Stimulated activated CD8-positive, alpha-beta memory T cell treated with anti-CD3 and anti-CD28 coated beads, Interleukin-2, amount 100 ng/mL, for 48 hours (primary cell): ENCODE measurements around the gene POLL.
"Not testable (repeated sequence)": the region's sequence is repeated elsewhere in the genome, so short reads cannot be mapped to it uniquely, and the experiment has no call there.

ENCODE experiments used
- DNase-seq, 2 donors: peaks; one replicate each; pipeline ENCODE4 v3.0.0-alpha.2; 2020; ENCODE audit warnings: low read depth in 2 of 2

The POLL gene

DNA sequence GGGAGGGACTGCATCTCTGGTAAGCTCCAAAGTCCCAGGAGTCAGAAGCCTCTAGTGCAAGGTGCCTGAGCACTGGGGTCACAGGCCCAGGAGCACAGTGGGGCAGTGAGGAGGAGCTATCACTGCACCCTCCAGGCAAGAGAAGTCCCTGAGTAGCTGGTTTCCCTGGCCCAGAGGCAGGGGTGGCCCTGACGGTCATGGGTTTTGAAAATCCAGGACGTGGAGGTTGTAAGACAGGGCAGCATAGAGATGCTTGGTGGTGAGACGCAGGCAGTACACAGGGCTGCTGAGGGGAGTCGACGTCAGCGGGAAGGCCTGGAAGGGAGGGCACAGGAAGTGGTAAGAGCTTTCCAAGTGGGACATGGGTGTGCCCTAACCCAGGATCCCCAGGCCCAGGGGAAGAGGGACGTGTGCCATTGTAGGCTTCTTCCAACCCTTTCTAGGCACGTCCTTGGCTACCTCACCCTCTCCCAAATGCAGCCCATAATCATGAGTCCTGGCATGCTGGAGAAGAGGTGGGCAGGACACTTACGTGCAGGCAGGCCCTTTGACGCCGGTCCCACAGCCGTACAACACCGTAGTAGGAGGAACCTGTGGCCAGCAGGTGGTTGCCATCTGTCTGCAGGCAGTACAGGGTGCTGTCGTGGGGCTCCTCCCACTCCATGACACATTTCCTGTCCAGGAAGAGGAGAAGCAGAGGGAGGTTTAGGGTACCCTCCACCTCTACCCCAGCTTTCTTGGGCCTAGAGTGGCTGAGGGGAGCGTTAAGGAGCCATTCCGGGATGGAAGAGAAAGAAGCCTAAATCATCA lies 23.2 kb upstream of the POLL start:
- no peak for DNase-seq

DNA sequence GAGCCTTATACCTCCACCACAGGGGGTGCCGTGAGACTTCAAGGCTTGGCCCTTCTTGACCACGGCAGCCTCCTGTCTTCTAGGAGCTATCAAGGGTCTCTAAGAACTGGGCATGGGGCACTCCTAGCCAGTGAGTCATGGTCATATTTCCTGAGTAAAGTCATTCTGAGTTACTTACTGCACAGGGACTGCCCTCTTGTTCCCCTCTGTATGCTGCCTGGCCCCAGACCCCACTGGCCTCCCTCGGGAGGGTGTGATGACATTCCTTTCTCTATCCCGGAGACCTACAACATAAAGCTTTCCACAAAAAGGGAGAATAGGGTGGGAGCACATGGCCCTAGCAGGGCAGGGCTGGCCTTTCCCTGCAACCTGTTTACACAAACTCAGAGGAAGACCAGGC lies 21.4 kb upstream of the POLL start:
- no peak for DNase-seq

DNA sequence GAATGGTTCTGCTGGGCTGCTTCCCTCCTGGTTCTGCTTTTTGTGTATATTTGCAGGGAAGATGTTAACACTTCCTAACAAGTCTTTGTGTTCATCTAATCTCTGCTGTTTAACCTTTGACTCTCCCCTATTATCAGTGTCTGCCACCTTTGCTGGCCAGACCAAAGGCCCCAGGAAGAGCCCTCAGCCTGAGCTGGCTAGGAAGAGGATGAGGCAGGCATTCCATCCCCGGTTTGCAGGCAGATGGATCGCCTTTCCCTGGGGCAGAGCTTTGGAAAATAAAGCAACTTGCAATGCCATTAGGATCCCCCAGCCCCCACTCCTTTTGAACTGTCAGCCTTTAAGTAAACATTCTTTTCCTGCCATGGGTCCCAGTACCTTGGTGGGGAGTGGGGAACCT lies 19.1 kb upstream of the POLL start:
- DNase-seq: no peak

DNA sequence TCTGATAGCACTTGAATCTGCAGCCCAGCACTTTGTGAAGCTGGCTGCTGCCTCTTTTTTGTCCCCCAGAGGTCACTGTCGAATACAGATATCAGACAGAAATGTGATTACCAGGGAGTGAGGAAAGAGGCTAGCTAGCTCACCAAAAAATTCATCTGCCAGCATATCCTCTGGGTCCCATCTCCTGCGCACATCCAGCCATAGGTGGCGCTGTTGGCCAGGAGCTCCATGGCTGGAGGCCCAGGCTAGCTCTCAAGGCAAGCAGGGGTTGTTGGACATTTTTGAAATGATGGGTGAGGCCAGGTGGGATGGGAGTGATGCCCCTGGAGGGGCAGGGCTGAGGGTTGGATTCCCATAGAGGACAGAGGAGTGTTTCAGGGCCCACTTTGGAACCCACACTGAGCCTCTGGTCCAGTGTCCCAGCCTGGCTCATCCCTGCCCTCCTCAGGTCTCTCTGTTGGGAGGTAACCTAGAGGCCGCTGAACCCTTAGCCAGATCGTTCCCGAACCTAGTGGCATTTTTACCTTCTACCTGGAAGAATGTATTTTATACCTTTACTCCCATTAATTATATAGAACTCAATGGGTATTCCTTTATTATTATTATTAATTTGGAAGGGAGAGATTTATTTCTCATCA lies 14.8 kb upstream of the POLL start:
- DNase-seq: peak; percentile 27 to 66

DNA sequence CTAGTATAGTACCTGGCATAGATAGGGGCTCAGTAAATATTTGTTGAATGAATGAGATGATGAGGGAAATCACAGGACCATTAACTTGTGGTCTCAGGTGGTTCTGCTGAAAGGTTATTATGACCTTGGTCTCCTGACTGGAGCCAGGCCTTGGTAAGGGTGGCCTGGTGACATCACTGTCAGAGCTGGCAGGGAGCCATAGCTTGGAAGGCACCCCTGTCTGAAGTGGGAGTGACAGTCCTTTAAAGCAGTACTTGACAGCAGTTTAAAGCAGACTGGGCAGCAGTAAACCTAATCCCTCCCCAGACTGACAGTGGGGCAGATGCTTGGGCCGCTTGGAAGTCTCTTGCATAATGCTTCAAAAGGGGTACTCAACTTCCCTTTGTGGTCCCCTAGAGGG lies 13.5 kb upstream of the POLL start:
- no peak for DNase-seq

DNA sequence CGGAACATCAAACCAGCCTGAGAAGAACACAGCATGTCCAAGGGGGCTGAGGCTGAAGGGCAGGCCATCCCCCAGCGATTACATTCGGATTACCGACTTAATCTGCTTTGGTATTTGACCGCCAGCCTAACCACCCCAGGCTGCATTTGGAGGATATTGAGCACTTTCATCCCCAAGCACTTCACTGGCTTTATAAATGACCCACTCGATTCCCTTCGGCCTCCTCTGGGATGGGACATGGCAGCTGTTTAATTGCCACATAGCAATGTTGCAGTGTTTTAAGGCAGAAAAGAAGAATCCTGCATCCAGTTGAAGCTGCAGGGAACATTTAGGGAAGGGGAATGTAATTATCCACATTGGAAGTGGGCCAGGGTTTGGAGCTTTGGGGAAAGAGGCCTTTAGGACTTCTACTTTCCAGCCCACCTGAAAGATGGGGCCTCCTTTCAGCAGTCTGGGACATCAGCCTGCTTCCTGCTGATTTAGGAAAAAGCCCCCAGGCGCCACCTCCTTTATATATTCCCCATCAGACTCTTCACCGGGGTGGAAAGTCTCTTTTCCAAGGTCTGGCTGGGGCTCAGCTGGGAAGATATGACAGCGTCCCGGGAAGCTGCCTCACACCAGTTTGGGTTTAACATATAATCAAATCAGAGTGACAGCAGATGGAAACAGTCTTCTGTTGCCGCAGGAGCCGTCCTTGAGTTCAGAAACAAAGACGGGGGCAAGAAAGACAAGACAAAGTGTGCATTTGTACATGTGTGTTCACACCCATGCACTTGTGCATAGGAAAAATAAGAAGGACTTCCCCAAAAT lies 9.2 kb upstream of the POLL start:
- DNase-seq: no peak

DNA sequence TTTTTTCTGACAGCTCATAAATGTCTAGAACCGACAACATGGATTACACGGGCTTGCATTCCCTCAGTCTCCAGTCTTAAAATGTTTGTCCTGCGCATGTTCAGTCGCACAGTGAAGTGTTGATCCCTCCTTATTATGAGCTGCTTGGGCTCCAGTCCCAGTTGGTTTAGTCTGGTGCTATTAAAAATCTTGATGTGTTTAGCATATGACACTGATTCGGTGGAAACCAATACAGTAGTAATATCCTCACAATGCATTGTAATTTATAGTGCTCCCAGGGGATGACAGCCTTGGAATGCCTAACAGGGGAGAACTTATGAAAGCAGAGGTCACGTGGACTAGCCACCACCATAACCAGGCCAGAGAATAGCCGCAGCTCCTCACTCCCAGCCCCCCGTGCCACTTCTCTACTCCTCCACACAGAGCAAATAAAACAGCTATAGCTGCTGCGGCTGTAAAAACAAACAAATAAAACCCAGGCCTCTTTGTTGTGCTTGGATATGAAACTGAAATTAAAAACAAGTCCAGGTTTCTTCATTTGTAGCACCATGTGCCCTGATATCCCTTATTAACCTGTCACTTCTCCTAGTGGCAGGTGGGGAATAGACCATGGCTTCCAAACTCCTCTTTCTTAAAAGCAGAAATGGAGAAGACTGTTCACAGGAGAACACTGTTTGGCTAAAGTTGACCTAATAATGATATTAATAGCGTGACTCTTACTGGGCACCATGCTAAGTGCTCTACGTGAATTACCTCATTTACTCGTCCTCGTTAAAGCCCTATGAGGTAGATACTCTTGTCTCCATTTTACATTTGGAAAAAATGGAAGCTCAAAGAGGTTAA lies 7.8 kb upstream of the POLL start:
- no peak for DNase-seq

DNA sequence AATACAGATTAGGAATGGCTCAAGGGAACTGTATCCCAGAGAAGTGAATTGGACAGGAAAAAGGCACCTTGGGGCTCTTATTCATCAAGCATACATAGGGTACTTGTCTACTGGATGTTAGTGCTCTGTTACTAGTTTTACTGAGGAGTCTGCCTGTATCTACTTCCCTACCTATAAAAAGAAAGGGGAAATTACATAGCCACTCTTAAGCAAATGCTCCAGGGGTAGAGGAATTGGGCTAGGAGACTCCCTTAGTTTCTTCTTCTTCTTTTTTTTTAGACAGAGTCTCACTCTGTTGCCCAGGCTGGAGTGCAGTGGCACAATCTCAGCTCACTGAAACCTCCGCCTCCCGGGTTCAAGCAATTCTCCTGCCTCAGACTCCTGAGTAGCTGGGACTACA lies 5.3 kb upstream of the POLL start:
- not testable (repeated sequence) for DNase-seq

DNA sequence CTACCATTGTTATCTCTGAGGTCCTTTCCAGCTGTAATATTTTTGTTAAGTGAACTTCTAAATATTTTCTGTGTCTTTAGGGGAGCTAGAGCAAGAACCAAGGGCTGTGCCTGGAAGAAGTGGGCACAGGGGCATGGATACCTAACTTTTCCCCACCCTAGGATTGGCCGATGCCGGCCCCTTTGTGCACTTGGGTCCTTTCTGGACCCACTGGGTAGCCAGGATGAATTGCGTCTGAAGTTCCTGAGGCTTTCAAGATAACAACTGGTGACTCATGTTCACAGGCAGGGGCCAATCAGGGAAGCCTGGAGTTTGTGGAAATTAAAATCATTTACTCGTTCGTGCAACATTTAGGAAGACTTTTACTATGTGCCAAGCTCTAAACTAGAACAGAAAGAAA lies 822 bp upstream of the POLL start:
- DNase-seq: no peak

DNA sequence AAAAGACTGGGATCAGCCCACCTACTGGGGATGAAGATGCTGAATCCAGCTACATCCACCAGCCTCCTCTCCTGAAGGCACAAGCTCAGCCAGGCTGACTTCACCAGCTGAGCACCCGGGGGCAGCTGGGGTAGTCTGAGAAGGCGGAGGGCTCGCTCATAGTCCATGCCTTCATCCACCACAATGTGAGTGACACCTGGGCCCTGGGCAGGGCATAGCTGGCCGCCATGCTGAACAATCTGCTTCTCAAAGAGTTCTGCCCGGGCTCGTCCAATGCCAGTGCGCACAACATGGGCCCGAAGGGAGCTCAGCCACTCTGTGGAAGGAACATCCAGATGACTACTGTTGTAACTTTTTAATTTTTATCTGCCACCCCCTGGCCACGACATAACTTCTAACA lies 2.2 kb downstream of the POLL start:
- no peak for DNase-seq

DNA sequence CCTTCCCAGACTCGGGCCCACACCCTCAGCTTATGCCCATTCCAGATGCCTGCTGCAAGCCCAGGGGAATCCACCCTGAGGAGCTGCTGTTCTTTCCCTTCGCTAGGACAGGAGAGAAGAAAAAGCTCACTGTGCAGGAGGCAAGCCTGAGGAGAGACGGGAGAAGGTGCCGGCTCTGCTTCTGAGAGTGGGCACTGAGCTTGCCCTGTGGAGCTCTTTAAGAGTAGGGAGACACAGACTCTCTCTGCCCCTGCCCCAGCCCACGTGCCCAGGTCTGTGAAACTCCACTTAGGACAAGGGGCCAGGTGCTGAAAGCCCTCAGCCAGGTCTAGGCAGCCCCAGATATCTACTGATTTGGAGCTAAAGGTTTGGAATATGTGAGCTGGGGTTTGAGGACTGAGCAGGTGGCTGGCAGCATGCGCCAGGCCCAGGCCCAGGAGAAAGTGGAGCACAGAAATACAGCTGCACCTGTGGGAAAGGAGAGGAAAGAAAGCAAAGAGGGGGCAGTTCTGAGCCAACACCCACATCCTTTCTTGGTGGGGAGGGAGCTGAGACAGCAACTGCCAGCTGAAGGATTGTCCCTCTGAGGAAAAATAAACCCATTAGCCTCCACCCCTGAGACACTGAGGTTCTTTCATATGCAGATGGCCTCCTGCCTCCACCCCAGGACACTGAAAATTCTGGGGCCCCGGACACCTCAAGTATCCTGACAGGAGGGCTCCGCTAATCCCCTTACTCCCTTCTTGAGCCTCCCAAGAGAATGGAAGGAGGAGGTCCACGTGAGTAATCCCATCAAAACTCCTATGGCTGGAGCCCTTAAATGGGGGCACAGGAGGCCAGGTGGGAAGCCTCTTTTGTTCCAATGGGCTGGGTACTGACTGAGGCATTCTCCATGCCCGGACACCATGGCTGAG lies 7.3 kb downstream of the POLL start:
- no peak for DNase-seq

DNA sequence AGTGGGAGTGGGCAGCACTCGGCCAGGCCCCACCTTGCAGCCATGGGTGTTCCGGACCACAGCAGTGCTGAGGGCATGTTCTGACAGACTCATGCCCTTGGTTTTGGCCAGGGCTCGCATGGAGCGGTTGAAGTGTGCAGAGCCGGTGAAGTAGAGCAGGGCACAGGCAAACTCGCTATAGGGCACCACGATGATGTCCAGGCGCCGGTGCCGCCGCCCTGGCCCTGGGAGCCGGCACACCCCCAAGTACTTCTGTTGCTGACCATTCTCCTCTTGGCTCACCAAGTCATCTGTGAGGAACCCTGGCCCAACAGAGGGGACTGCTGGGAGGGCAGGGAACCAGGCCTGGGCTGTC lies 8.6 kb downstream of the POLL start:
- DNase-seq: no peak

DNA sequence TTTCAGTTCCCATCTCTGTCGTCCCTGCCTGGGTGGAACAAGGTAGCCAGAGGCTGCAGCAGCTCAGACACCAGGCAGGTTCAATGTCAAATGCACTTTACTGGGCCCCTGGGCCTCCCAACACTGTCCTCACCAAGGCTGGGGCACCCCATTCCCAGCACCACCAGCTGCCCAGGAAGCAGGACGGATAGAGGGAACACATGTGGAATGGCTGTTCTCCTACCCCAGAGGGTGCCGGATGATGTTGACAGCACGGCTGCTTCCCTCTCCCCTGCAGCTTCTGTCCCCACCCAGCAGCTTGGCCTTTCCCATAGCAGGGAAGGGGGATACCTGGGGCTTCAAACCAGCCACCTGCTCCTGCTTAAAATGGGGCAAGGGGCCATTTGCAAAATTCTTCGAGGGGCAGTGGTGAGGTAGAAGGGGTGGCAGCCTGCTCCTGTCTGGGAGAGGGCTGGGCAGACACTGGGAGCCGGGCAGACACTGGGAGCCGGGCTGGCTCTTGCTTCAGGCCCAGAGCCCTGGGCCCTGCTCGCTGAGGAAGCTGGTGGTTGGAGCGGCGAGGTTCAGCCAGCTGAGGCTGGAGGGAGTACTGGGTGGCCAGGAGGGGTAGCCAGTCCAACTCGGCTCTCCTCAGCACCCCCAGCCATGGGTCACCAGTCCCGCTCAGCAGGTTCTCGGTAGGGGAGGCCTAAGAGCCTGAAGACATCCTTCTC lies 9.1 kb downstream of the POLL start:
- no peak for DNase-seq

DNA sequence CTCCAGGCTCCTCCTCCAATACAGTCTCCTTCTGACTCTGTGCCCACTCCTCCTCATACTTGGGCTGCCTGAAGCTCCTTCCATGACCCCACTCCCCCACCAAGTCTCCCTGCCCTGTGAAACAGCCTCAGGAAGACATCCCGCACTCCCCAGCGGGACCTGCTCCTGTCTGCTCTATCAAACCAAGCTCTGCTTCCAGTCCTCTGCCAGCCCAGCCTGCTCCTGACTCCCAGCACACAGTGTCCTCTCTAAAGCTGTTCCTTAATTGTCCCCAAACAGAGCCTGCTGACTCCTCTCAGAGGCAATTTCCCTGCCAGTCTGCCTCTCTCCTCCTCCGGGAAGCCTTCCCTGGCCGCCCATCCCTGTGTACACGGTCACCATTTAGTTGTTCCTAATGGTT lies 9.9 kb downstream of the POLL start:
- DNase-seq: no peak

DNA sequence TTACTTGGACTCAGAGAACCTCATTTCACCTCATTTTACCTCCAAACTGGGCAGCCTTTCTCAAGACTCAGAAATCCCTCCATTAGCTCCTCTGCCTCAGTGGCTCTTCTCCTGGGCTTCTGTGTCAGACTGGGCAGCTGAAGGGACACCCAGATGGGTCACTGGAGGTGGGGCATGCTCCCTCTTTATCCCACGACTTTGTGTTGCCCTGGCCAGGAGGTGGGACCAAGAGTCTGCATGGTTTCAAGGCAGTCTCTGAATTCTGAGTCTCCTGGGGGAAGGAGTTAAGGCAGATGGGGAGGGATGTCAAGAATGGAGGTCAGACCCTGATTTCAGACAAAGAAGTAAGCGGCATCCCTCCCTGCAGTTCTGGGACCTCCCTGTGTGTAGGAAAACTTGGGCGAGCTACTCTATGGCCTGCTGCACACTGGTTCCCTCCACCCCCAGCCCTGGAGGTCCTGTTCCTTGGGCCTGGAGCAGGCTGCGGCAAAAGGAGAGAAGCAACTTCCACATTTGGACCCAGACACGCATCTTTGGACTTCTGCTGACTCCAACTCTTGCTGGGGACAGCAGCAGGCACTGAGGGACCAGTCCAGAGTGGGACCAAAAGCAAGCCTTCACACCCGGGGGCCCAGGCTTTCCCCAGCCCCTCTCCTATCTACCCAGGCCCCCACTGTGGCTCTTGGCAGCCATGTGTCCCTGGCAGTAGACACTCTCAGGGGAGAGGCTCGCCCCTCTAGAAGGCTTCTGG lies 10.8 kb downstream of the POLL start:
- no peak for DNase-seq

DNA sequence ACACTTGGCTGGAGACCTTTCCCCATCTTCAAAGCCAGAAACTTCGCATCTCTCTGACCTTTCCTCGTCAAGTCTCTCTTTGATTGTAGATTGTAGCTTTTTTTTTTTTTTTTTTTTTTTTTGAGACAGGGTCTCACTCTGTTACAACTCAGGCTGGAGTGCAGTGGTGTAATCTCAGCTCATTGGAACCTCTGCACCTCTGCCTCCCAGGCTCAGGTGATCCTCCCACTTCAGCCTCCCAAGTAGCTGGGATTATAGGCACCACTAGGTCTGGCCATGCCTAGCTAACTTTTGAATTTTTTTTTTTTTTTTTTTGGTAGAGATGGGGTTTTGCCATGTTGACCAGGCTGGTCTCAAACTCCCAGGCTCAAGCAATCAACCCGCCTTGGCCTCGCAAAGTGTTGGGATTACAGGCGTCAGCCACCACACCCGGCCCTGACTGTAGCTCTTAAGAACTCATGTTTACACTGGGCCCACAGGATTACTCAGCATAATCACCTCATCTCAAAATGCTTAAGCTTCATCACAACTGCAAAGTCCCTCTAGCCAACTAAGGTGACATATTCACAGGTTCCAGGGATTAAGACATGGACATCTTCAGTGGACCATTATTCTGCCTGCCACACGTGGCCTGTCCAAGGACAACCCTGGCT lies 11.7 kb downstream of the POLL start:
- DNase-seq: no peak

DNA sequence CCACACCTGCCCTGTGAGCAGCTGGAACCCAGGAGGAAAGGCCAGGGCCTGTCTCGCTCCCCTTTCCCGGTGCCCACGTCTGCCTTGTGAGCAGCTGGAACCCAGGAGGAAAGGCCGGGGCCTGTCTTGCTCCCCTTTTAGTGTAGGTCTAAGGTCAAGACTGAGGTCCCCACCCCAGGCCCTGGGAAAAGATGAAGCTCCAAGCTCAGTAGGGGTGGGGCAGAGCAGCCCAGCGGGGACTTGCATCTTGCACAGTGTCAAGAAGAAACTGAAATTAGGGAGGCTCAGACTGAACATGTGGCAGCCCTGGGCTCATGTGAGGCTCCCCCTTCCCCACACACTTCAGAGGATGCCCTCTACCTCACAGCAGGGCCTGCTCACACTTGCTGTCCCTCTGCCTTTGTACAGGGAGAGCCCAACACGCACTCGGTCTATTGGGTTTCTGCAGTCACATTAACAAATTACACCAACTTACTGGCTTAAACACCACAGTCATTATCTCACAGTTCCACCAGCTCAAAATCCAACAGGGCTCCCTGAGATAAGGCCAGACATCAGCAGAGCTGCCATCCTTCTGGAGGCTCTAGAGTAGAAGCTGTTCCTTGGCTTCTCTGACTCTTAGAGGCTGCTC lies 12.4 kb downstream of the POLL start:
- DNase-seq: no peak

DNA sequence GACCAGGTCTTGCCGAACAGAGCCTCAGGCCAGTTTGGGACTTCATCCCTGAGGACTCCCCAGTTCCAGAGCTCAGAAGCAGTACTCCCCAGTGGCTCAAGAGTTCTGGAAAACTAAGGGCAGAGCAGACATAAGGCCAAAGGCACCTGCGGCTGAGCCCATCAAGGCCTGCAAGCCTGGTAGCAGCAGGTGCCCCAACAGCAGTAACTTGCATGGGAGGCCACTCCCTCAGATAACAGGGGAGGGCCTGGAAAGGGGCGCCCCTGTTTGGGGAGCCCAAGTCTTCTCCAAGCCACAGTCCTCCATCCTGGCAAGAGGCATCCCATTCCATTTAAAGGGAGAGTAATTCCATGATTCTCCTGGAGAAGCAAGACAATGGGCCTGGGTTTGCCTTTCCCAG lies 13.0 kb downstream of the POLL start:
- no peak for DNase-seq
